Stimulated activated memory B cell treated with anti-CD40 and anti-IgM and Interleukin-4, amounts not matched to agents 10 μg/mL and 1 μg/mL and 100 μg/mL, for 72 hours (primary cell): ENCODE measurements around the gene CREB3L1.
"Not testable (repeated sequence)": the region's sequence is repeated elsewhere in the genome, so short reads cannot be mapped to it uniquely, and the experiment has no call there.

Experiments
- ATAC-seq: fragments of 150-1000 bp; cut with Tn5 transposase; 2 replicates; pipeline ENCODE4 v1.10.0; 2021
- H3K27ac Mint-ChIP-seq: one replicate; pipeline ENCODE4 v1.8.0; 2022; ENCODE audit warnings: mild to moderate bottlenecking, mixed read lengths
- H3K27me3 Mint-ChIP-seq: one replicate; pipeline ENCODE4 v1.8.0; 2022; ENCODE audit warnings: mixed read lengths
- H3K36me3 Mint-ChIP-seq: one replicate; pipeline ENCODE4 v1.8.0; 2022; ENCODE audit warnings: mixed read lengths
- H3K4me1 Mint-ChIP-seq: one replicate; pipeline ENCODE4 v1.8.0; 2022; ENCODE audit warnings: mixed read lengths
- H3K4me3 Mint-ChIP-seq: one replicate; pipeline ENCODE4 v1.8.0; 2022; ENCODE audit warnings: mild to moderate bottlenecking, moderate library complexity, mixed read lengths
- H3K9me3 Mint-ChIP-seq: one replicate; pipeline ENCODE4 v1.8.0; 2022; ENCODE audit warnings: mixed read lengths

Gene CREB3L1

GRCh38 chr11:46259347-46259746 is 18.1 kb upstream of the CREB3L1 start:
- not testable (repeated sequence) for H3K4me3 Mint-ChIP-seq, H3K36me3 Mint-ChIP-seq, ATAC-seq, H3K27ac Mint-ChIP-seq, H3K9me3 Mint-ChIP-seq, H3K4me1 Mint-ChIP-seq
- H3K27me3 Mint-ChIP-seq: peaks cover 19% of the 10 kb centered on the region

- Mint-ChIP-seq H3K36me3 (no peaks in the 10 kb centered on the region), H3K27me3 (peaks cover 26% of the 10 kb centered on the region), H3K9me3 (peaks cover 4% of the 10 kb centered on the region), H3K27ac (no peak overlapping the region), H3K4me3 (no peak overlapping the region), H3K4me1 (no peaks in the 10 kb centered on the region)
- peak; percentile 14 for ATAC-seq
These were observed 17.4 kb upstream of the CREB3L1 start for GRCh38 chr11:46259971-46260560.

GRCh38 chr11:46263120-46263519 is 14.3 kb upstream of the CREB3L1 start:
- no peak overlapping the region for H3K27ac Mint-ChIP-seq
- no peak overlapping the region for H3K4me3 Mint-ChIP-seq
- H3K4me1 Mint-ChIP-seq: peaks cover 14% of the 10 kb centered on the region
- no peak for ATAC-seq
- H3K9me3 Mint-ChIP-seq: peaks cover 4% of the 10 kb centered on the region
- peaks cover 40% of the 10 kb centered on the region for H3K27me3 Mint-ChIP-seq
- H3K36me3 Mint-ChIP-seq: no peaks in the 10 kb centered on the region

GRCh38 chr11:46264030-46264429 is 13.4 kb upstream of the CREB3L1 start:
- Mint-ChIP-seq H3K4me1 (peaks cover 14% of the 10 kb centered on the region), H3K9me3 (peaks cover 4% of the 10 kb centered on the region), H3K4me3 (no peak overlapping the region), H3K27me3 (peaks cover 45% of the 10 kb centered on the region), H3K36me3 (no peaks in the 10 kb centered on the region), H3K27ac (no peak overlapping the region)
- no peak for ATAC-seq

GRCh38 chr11:46264976-46265375 is 12.5 kb upstream of the CREB3L1 start:
- Mint-ChIP-seq H3K27ac (no peak overlapping the region), H3K27me3 (peaks cover 45% of the 10 kb centered on the region), H3K9me3 (peaks cover 4% of the 10 kb centered on the region), H3K4me3 (no peak overlapping the region), H3K4me1 (peaks cover 14% of the 10 kb centered on the region), H3K36me3 (no peaks in the 10 kb centered on the region)
- ATAC-seq: no peak

GRCh38 chr11:46265764-46266163 is 11.7 kb upstream of the CREB3L1 start:
- Mint-ChIP-seq H3K4me3 (no peak overlapping the region), H3K27ac (peak overlapping the region; percentile 18), H3K27me3 (peaks cover 45% of the 10 kb centered on the region), H3K4me1 (peaks cover 17% of the 10 kb centered on the region), H3K9me3 (peaks cover 4% of the 10 kb centered on the region), H3K36me3 (no peaks in the 10 kb centered on the region)
- peak; percentile 29 for ATAC-seq

- peaks cover 4% of the 10 kb centered on the region for H3K9me3 Mint-ChIP-seq
- peaks cover 22% of the 10 kb centered on the region for H3K4me1 Mint-ChIP-seq
- H3K27me3 Mint-ChIP-seq: peaks cover 52% of the 10 kb centered on the region
- no peaks in the 10 kb centered on the region for H3K36me3 Mint-ChIP-seq
- no peak for ATAC-seq
- H3K4me3 Mint-ChIP-seq: no peak overlapping the region
- no peak overlapping the region for H3K27ac Mint-ChIP-seq
These were observed 9.5 kb upstream of the CREB3L1 start for GRCh38 chr11:46267930-46268329.

- no peak overlapping the region for H3K27ac Mint-ChIP-seq
- no peaks in the 10 kb centered on the region for H3K9me3 Mint-ChIP-seq
- H3K27me3 Mint-ChIP-seq: peaks cover 34% of the 10 kb centered on the region
- H3K4me1 Mint-ChIP-seq: peaks cover 18% of the 10 kb centered on the region
- ATAC-seq: peak; percentile 28
- no peak overlapping the region for H3K4me3 Mint-ChIP-seq
- no peaks in the 10 kb centered on the region for H3K36me3 Mint-ChIP-seq
These were observed 6.8 kb upstream of the CREB3L1 start for GRCh38 chr11:46270684-46271083.

GRCh38 chr11:46271407-46271806 is 6.1 kb upstream of the CREB3L1 start:
- Mint-ChIP-seq H3K36me3 (no peaks in the 10 kb centered on the region), H3K27ac (no peak overlapping the region), H3K4me1 (peaks cover 11% of the 10 kb centered on the region), H3K4me3 (no peak overlapping the region), H3K27me3 (peaks cover 34% of the 10 kb centered on the region), H3K9me3 (no peaks in the 10 kb centered on the region)
- no peak for ATAC-seq

- H3K27ac Mint-ChIP-seq: no peak overlapping the region
- ATAC-seq: peak; percentile 38
- H3K4me3 Mint-ChIP-seq: no peak overlapping the region
- H3K4me1 Mint-ChIP-seq: peaks cover 8% of the 10 kb centered on the region
- peaks cover 39% of the 10 kb centered on the region for H3K27me3 Mint-ChIP-seq
- H3K9me3 Mint-ChIP-seq: no peaks in the 10 kb centered on the region
- H3K36me3 Mint-ChIP-seq: no peaks in the 10 kb centered on the region
These were observed 5.3 kb upstream of the CREB3L1 start for GRCh38 chr11:46271875-46272815.

- Mint-ChIP-seq H3K27me3 (peaks cover 42% of the 10 kb centered on the region), H3K27ac (no peak overlapping the region), H3K4me3 (no peak overlapping the region), H3K4me1 (peaks cover 8% of the 10 kb centered on the region), H3K36me3 (no peaks in the 10 kb centered on the region), H3K9me3 (no peaks in the 10 kb centered on the region)
- ATAC-seq: no peak
These were observed 4.5 kb upstream of the CREB3L1 start for GRCh38 chr11:46272816-46273427.

GRCh38 chr11:46273511-46274205 is 3.8 kb upstream of the CREB3L1 start:
- H3K4me3 Mint-ChIP-seq: no peak overlapping the region
- no peaks in the 10 kb centered on the region for H3K9me3 Mint-ChIP-seq
- H3K27ac Mint-ChIP-seq: no peak overlapping the region

GRCh38 chr11:46275964-46276641 is 1.4 kb upstream of the CREB3L1 start:
- Mint-ChIP-seq H3K27ac (no peak overlapping the region), H3K27me3 (peaks cover 67% of the 10 kb centered on the region), H3K36me3 (no peaks in the 10 kb centered on the region), H3K4me3 (no peak overlapping the region), H3K9me3 (no peaks in the 10 kb centered on the region), H3K4me1 (peaks cover 1% of the 10 kb centered on the region)
- ATAC-seq: no peak

More at GRCh38 chr11:46273511-46274205, 3.8 kb upstream of the CREB3L1 start:
- H3K27me3 Mint-ChIP-seq: peaks cover 42% of the 10 kb centered on the region
- peaks cover 8% of the 10 kb centered on the region for H3K4me1 Mint-ChIP-seq
- no peak for ATAC-seq
- H3K36me3 Mint-ChIP-seq: no peaks in the 10 kb centered on the region

GRCh38 chr11:46277313-46277621 is 195 bp upstream of the CREB3L1 start:
- H3K9me3 Mint-ChIP-seq: no peaks in the 10 kb centered on the region
- H3K4me1 Mint-ChIP-seq: no peaks in the 10 kb centered on the region
- H3K27ac Mint-ChIP-seq: no peak overlapping the region
- no peaks in the 10 kb centered on the region for H3K36me3 Mint-ChIP-seq
- H3K4me3 Mint-ChIP-seq: peak overlapping the region; percentile 19
- H3K27me3 Mint-ChIP-seq: peaks cover 67% of the 10 kb centered on the region
- no peak for ATAC-seq
